SU-DHL-6 (cell line): ENCODE measurements around the gene DRC7.

Source experiments
- CTCF ChIP-seq: fragments of 200-600 bp; sonication (generic); IDR thresholded peaks from one replicate; pipeline ENCODE4 v1.5.1; 2017; ENCODE audit warnings: antibody characterized with exemption, mild to moderate bottlenecking, low read length, moderate library complexity; ENCODE audit not compliant: insufficient read depth, poor library complexity, severe bottlenecking
- EZH2phosphoT487 ChIP-seq: fragments of 200-600 bp; sonication (generic), shearing (Covaris generic); conservative IDR thresholded peaks from 2 replicates; pipeline ENCODE4 v1.6.1; 2018; ENCODE audit warnings: mild to moderate bottlenecking, antibody characterized with exemption, low read length, moderate library complexity, mixed read lengths

GRCh38 chr16:57670196-57670595 is 24.4 kb upstream of the DRC7 start:
- TF ChIP-seq CTCF: no peak
- TF ChIP-seq EZH2phosphoT487: no peak
